GM21576 (cell line): ENCODE results near the gene RGS4.

ENCODE experiments used
- ATAC-seq: cut with Tn5 transposase; IDR thresholded peaks from one replicate; pipeline ENCODE4 v1.9.1; 2021; ENCODE audit warnings: mild to moderate bottlenecking, moderate library complexity; ENCODE audit not compliant: unreplicated experiment

Gene RGS4

GRCh38 chr1:163069142-163069541, at the start of gene RGS4:
RGS4 (plus strand) TSS chr1:163069361; CDS start chr1:163069485, 124 bp downstream.
- no peak for ATAC-seq

- ATAC-seq, result no peak
Measured at GRCh38 chr1:163022129-163022528, 47.0 kb upstream of the RGS4 start.

GRCh38 chr1:163027610-163028009, 41.6 kb upstream of the RGS4 start:
- no peak for ATAC-seq

GRCh38 chr1:163029901-163030300, 39.3 kb upstream of the RGS4 start:
- no peak for ATAC-seq

GRCh38 chr1:163035446-163036249, 33.5 kb upstream of the RGS4 start:
- no peak for ATAC-seq

- ATAC-seq, result no peak
Measured at GRCh38 chr1:163036671-163037070, 32.5 kb upstream of the RGS4 start.

- no peak for ATAC-seq
Measured at GRCh38 chr1:163038928-163039706, 30.0 kb upstream of the RGS4 start.

- ATAC-seq, result no peak
Measured at GRCh38 chr1:163039707-163040093, 29.5 kb upstream of the RGS4 start.

- ATAC-seq, result no peak
Measured at GRCh38 chr1:163046071-163046470, 23.1 kb upstream of the RGS4 start.

GRCh38 chr1:163047951-163048659, 21.1 kb upstream of the RGS4 start:
- ATAC-seq, result no peak

GRCh38 chr1:163048869-163049268, 20.3 kb upstream of the RGS4 start:
- ATAC-seq, result no peak

GRCh38 chr1:163049296-163049695, 19.9 kb upstream of the RGS4 start:
- ATAC-seq, result no peak

GRCh38 chr1:163050496-163050895, 18.7 kb upstream of the RGS4 start:
- no peak for ATAC-seq

GRCh38 chr1:163054181-163054591, 15.0 kb upstream of the RGS4 start:
- ATAC-seq, result no peak

GRCh38 chr1:163055005-163055404, 14.2 kb upstream of the RGS4 start:
- ATAC-seq, result no peak

GRCh38 chr1:163055531-163055930, 13.6 kb upstream of the RGS4 start:
- ATAC-seq, result no peak

GRCh38 chr1:163056831-163057230, 12.3 kb upstream of the RGS4 start:
- ATAC-seq, result no peak

- ATAC-seq, result no peak
Measured at GRCh38 chr1:163060343-163061007, 8.7 kb upstream of the RGS4 start.

- no peak for ATAC-seq
Measured at GRCh38 chr1:163063143-163063542, 6.0 kb upstream of the RGS4 start.

- ATAC-seq, result no peak
Measured at GRCh38 chr1:163063610-163064009, 5.6 kb upstream of the RGS4 start.

- ATAC-seq, result no peak
Measured at GRCh38 chr1:163066168-163066567, 3.0 kb upstream of the RGS4 start.
